C4-2B (cell line): Measurements from ENCODE around the gene ZNF423.

Experiments used
- H3K27ac ChIP-seq: fragments of 450-650 bp; 2 replicates; pipeline ENCODE4 v1.5.1; 2017
- ZFX ChIP-seq: fragments of 450-650 bp; IDR thresholded peaks from 2 replicates; pipeline ENCODE4 v1.6.1; 2017
- TF ChIP-seq, protein P1 (sequence below): fragments of 450-650 bp; conservative IDR thresholded peaks from 2 replicates; pipeline ENCODE4 v1.5.1; 2017; ENCODE audit warnings: mild to moderate bottlenecking

ZNF423 gene

DNA sequence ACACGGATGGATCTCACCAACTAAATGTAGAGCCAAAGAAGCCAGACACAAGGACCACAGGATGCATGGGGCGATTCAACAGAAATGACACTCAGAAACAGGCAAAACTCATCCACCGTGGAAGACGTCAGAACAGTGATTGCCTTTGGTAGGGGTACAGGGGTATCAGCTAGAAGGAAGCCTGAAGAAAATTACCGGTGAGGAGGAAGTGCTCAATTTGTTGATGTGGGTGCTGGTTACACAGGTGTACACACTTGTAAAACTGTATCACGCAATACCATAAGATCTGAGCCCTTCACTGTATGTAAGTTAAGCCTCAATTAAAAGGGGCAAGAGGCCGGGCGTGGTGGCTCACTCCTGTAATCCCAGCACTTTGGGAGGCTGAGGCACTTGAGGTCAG, 256.2 kb downstream of the ZNF423 start:
- TF ChIP-seq, protein P1, sequence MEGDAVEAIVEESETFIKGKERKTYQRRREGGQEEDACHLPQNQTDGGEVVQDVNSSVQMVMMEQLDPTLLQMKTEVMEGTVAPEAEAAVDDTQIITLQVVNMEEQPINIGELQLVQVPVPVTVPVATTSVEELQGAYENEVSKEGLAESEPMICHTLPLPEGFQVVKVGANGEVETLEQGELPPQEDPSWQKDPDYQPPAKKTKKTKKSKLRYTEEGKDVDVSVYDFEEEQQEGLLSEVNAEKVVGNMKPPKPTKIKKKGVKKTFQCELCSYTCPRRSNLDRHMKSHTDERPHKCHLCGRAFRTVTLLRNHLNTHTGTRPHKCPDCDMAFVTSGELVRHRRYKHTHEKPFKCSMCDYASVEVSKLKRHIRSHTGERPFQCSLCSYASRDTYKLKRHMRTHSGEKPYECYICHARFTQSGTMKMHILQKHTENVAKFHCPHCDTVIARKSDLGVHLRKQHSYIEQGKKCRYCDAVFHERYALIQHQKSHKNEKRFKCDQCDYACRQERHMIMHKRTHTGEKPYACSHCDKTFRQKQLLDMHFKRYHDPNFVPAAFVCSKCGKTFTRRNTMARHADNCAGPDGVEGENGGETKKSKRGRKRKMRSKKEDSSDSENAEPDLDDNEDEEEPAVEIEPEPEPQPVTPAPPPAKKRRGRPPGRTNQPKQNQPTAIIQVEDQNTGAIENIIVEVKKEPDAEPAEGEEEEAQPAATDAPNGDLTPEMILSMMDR: no peak
- H3K27ac ChIP-seq: no peak overlapping the region

DNA sequence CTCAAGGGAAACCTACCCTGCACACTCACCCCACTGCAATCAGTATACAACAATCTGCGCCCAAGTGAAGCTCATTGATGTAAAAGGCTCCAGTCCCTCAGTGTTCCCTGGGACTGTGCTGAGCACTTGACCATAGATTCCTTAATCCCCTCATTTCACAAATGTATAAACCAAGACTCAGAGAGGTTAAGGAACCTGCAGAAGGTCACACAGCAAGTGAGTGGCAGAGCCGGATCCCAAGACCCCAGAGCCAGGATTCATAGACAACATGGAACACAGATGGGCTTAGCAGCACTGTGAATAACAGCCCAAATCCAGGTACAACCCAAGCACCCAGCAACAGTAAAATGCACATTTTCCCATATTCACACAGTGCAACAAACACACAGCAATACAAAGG, 256.6 kb downstream of the ZNF423 start:
- no peak for TF ChIP-seq ZFX
- TF ChIP-seq, protein P1: no peak
- H3K27ac ChIP-seq: no peak overlapping the region

DNA sequence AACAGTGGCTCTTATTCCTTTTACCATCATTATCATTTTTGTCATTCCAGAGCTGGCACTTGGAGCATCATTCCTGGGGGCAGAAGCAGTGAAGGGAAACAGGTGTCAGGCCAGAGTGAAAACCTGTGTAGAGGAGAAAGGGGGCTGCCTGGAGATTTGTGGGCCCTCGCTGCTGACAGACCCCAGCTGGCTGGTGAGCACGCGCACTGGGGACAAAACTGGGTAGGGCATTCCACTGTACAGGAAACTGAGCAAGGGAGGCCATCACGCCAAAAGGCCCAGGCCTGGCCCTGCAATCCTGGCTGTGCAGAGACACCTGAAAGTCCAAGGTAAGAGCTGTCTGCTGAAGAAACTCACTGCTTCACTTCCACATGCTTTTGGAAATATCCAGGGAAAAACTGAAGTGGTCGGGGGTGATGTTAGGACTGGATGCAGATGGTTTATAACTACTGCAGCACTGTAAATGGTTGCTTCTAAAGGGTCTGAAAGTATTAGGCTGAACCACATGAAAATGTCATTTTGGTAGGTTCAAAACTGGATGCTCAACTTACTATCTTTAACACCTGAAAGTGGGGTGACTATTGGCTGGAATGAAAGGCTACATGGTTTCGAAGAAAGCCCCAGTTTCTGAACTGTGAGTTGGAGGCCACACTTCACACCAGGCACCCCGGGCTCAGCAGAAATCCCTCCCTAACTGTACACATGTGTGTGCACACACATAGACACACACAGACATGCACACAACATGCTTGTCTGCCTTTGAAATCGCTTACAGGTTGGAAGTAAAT, 257.3 kb downstream of the ZNF423 start:
- H3K27ac ChIP-seq: no peak overlapping the region
- TF ChIP-seq ZFX: no peak
- TF ChIP-seq, protein P1: no peak

DNA sequence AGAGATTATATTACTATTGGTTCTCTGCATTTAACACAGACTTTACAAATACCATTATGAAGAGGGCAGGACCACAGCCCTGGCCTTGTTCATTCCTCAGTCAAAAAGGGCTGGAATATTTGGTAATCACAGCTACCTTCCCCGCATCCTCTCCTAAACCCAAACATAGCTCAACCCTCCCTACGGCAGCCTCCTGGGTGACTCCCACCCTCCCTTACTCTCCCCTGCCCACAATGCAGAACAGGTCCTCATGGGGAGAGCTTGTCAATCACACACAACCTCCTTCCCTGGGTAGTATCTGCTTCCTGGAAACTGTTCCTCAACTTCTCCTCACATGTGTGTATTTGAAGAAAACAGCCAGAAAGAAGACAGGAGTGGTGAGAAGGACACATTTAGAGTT, 258.1 kb downstream of the ZNF423 start:
- TF ChIP-seq ZFX: no peak
- TF ChIP-seq, protein P1: no peak
- no peak overlapping the region for H3K27ac ChIP-seq

DNA sequence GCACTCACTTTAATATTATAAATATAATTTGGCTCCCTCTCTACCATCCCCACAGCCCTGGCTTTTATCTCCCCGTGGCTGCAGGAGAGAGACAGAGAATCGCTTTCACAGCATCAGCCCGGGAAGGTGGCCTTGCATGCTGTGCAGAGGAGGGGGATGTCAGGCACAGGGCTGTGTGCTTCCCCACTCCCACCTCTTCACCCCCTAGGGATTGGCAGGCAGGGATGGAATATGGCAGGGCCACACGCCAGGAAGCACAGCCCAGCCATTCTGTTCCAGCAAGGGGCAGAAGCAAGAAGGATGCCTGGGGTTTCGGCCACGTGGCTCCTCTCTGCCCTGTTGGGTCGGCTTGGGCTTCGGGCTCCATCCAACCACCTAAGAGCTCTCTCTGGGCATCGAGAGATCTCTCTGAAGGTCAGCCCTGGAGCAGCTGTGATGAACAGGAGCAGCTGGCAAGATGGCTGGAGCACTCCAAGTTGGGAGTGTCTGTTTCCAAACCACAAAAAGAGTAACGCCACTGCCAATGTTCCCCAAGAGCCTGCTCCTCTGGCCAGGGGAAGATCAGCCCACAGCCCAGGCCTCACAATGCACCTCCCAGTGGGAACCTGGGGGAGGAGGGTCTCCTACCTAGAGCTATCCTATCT, 259.1 kb downstream of the ZNF423 start:
- TF ChIP-seq, protein P1: no peak
- no peak for TF ChIP-seq ZFX
- no peak overlapping the region for H3K27ac ChIP-seq

DNA sequence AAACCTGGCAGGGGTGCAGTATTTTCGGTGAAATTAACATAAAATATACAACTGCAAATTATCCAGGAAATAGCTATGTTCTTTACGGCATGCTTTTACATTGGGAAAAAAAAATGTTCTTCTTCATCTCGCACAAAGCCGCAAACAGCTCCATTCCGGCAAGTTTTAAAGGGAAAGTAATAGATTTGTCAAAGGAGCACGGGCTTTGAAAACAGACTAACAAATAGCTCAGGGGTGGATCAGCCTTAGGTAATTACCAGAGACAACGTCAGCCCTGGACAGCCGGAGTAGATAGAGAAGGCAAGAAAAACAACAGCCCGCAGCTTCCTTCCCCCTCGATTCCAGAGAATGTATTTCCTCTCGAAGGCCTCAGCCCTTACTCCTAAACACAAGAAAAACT, 259.8 kb downstream of the ZNF423 start:
- H3K27ac ChIP-seq: no peak overlapping the region
- TF ChIP-seq ZFX: no peak
- TF ChIP-seq, protein P1: no peak

DNA sequence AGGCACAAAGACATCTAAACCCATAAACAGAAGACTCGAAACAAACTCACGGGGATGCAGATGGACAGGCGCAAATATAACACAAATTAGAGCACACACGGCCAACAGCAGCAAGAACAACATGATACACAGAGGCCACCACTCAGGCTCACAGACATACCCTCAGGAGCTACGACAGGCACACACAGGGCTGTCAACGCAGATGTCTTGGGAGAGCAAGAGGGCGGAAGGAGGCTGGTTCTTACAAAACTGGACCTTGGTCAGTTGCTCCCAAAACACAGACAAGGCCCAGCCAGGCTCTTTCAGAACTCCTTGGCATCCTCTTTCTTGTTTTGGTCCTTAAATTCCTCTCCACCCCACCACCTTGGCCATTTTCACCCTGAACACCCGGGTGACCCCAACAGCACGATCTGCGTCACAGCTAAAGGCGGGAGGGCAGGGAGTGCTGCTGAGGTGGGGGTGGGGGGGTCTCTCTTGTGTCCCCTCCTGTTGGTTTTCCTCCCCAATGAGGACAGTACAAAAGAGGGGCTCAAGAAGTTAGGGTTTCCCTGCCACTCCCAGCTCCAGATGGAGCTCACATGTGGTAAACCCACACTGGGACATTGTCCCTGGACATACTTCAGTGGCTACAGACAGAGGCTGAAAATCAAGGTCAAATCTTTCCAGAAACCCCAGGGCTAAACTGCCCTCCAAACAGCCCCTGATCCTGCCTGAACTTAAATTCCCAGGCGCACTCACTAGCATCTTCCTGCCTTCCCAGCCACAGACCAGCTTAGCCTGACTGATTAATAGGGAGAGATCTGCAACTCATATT, 261.0 kb downstream of the ZNF423 start:
- H3K27ac ChIP-seq: no peak overlapping the region
- no peak for TF ChIP-seq ZFX
- TF ChIP-seq, protein P1: no peak
